OCI-LY3 (cell line): ENCODE measurements around the gene SHC4.

Experiments
- CTCF ChIP-seq: fragments of 200-600, 300-600 bp; sonication (generic); IDR thresholded peaks from 2 replicates; pipeline ENCODE4 v1.5.1; 2014; ENCODE audit warnings: antibody characterized with exemption, low read length, low read depth
- EZH2phosphoT487 ChIP-seq: fragments of 200-600 bp; shearing (Covaris generic); IDR thresholded peaks from 2 replicates; pipeline ENCODE4 v1.6.1; 2018; ENCODE audit warnings: antibody characterized with exemption, mixed run types, low read depth

- TF ChIP-seq CTCF (no peak), EZH2phosphoT487 (no peak)
These were observed 65.7 kb downstream of the SHC4 start for GRCh38 chr15:48898032-48898431.
